Hematopoietic multipotent progenitor cell treated with erythropoietin and hydrocortisone succinate and interleukin-3 and kit ligand, for 15 days (in vitro differentiated cells): ENCODE measurements around the gene NCS1.
"Not testable (repeated sequence)": the region's sequence is repeated elsewhere in the genome, so short reads cannot be mapped to it uniquely, and the experiment has no call there.

ENCODE experiments used
- DNase-seq: peaks from one replicate; pipeline ENCODE4 v3.0.0-alpha.2; 2015; ENCODE audit warnings: low spot score

Gene NCS1

GRCh38 chr9:130264414-130265350, 92.5 kb downstream of the NCS1 start:
- no peak for DNase-seq

GRCh38 chr9:130265431-130266235, 93.4 kb downstream of the NCS1 start, which contains the start of gene HMCN2:
Gene HMCN2 (plus strand): TSS chr9:130265760. CDS start chr9:130265879, 119 bp downstream.
- no peak for DNase-seq

- no peak for DNase-seq
These were observed 94.3 kb downstream of the NCS1 start for GRCh38 chr9:130266236-130267098.

DNA sequence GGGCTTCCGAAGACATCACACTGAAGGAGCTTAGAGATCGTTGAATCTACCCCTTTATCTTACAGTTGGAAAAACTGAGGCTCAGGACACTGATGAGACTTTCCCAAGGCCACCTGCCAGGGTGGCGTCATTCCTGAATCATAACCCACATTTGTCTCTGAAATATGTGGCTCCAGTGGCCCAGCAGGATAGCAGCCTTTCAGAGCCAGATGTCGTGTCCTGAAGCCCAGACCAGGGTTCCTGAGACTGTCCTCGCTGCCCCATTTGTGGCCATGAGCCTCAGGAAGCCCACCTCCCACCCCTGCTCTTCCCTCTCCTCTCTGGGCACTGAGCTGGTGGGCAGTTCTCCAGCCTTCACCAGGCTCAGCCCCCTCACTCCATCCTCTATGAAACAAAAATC, 95.7 kb downstream of the NCS1 start:
- DNase-seq: no peak

GRCh38 chr9:130268521-130269211, 96.5 kb downstream of the NCS1 start:
- no peak for DNase-seq

- no peak for DNase-seq
These were observed 99.3 kb downstream of the NCS1 start for GRCh38 chr9:130271473-130271872.

DNA sequence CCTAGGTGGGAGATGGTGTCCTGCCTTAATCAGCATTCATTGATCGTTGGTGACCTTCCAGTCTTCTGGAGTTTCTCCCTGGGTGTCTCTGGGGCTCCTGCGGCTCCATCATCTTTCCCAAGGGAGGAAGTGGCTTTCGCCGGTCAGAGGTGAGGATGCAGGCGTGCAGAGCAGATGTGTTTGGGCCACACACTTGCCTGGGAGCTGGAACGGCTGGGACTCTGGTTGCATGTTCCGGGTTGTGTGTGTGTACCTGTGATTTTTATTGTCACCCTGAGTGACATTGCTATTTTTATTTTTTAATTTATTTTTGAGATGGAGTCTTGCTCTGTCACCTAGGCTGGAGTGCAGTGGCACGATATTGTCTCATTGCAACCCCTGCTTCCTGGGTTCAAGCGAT, 103.0 kb downstream of the NCS1 start:
- no peak for DNase-seq

- DNase-seq: no peak
These were observed 103.9 kb downstream of the NCS1 start for GRCh38 chr9:130276121-130276520.

DNA sequence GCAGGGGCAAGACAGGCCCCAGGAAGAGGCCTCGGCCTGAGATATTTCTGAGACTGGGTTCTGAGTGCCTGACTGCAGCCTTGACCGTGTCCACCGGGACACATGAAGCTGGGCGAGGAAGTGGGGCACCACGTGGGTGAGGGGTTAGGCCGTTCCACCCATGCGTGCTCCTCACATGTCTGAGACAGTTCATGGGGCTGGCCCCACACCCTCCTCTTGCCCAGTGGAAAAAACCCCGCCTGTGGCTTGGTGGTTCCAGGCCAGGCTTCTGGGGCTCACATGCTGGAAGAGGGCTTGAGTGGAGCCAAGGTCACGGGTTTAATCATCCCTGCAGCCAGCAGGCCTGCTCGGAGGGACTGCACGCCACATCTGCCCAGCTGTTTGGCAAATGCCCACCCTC, 104.8 kb downstream of the NCS1 start:
- no peak for DNase-seq

- not testable (repeated sequence) for DNase-seq
These were observed 105.3 kb downstream of the NCS1 start for GRCh38 chr9:130277525-130277924.

DNA sequence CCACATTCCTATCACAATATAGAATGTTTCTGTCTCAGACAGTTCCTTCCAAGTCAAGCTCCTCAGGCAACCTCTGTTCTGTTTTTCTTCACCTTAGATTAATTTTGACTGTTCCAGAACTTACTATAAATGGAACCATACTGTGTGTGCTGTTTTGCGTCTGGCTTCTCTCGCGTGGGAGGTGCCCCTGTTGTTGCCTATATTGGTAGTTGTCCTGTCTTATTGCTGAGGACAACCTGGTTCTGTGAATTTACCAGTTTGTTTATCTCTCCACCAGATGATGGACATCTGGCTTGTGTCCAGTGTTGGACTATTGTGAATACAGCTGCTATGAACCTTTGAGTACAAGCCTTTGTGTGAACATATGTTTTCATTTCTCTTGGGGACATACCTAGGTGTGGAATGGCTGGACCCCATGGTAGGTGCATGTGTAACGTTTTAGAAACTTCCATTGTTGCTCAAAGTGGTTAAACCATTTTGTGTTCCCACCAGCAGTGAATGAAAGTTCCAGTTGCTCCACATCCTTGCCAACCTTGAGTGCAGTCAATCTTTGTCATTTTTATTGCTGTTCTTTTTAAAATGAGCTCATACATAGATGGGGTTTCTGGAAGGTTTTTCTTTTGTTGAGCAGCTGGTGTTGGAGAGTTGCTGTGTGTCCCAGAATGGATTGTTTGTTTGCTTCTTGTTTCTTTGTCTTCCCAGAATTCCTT, 111.5 kb downstream of the NCS1 start:
- no peak for DNase-seq

GRCh38 chr9:130284249-130284625, 112.0 kb downstream of the NCS1 start:
- no peak for DNase-seq

DNA sequence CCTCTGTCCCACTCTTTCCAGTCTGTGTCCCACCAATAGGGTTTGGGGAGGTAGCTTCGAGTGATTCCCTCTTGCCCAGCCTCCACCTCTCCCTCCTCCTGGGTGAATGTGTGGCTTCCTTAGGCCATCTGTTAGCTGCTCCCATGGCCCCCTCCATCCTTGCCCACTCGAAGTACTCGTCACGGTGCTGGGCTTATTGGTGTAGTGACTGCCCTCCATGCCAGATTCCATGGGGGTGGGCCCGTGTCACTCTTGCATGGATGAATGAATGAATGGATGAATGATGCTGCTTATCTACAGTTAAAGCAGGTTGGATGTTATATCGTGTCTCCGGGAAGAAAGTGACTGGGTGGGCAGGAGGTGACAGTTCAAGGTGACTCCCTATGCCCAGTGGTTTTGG, 112.5 kb downstream of the NCS1 start:
- DNase-seq: no peak

- DNase-seq: no peak
These were observed 113.1 kb downstream of the NCS1 start for GRCh38 chr9:130285271-130285670.

DNA sequence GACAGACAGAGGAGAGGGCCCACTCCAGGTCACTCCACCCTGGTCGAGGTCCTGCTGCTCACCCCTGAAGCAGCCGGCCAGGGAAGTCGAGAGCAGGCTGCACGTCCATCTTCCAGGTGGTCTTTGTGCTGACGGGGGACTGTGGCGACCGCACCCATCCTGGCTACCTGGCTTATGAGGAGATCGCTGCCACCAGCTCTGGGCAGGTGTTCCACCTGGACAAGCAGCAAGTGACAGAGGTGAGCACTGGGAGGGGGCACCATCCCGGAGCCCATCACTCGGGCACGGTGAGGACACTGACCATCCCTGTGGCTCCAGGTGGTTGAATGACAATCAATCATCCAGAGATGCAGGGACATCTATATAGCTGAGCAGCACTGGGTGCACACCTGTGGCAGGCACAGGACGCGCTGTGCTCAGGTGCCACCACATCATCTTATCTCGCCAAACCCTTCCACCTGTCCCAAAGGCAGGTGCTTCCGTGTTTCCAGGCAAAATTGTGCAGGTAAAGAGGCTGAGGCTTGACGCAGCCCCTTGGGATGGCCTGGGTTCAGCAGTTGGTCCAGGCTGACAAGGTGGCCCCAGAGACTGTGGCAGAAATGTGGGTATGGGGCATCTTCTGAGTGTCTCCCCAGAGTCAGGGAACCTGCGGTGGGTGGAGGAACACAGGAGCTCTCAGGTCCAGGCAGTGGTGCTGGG, 114.0 kb downstream of the NCS1 start:
- no peak for DNase-seq
